Activated CD4-positive, alpha-beta T cell treated with anti-CD3 and anti-CD28 coated beads, Interleukin-2, amount 10 ng/mL, durations not matched to agents 24 days and 14 days (primary cell): ENCODE data around the gene MYO1G. TPM values are rescaled to one million over a fixed set of nuclear protein-coding genes. Genes with fewer than 3 reads are reported as not detected.

Experiments used
- DNase-seq: peaks from one replicate; pipeline ENCODE4 v3.0.0; 2022
- H3K27ac Mint-ChIP-seq: one replicate; pipeline ENCODE4 v1.8.0; 2022; ENCODE audit warnings: mild to moderate bottlenecking, mixed read lengths
- H3K27me3 Mint-ChIP-seq: one replicate; pipeline ENCODE4 v1.8.0; 2022; ENCODE audit warnings: mixed read lengths
- H3K36me3 Mint-ChIP-seq: one replicate; pipeline ENCODE4 v1.8.0; 2022; ENCODE audit warnings: low read depth, mild to moderate bottlenecking, mixed read lengths
- H3K4me1 Mint-ChIP-seq: one replicate; pipeline ENCODE4 v1.8.0; 2021; ENCODE audit warnings: mixed read lengths
- H3K4me3 Mint-ChIP-seq: one replicate; pipeline ENCODE4 v1.8.0; 2022; ENCODE audit warnings: mild to moderate bottlenecking, moderate library complexity, mixed read lengths
- H3K9me3 Mint-ChIP-seq: one replicate; pipeline ENCODE4 v1.8.0; 2021; ENCODE audit warnings: mixed read lengths
- intact Hi-C: fragments of 100-400 bp; cut with micrococcal nuclease; formaldehyde crosslinking; loops from one replicate; pipeline ENCODE4 v1.15.1; 2023
- total RNA-seq: library from RNA; stranded (reverse); gene quantifications from 2 replicates; pipeline ENCODE4 v1.2.3, GENCODE V29; 2022

Gene MYO1G
- total RNA-seq, 1 donor from 2014 or later, result 290 TPM

DNA sequence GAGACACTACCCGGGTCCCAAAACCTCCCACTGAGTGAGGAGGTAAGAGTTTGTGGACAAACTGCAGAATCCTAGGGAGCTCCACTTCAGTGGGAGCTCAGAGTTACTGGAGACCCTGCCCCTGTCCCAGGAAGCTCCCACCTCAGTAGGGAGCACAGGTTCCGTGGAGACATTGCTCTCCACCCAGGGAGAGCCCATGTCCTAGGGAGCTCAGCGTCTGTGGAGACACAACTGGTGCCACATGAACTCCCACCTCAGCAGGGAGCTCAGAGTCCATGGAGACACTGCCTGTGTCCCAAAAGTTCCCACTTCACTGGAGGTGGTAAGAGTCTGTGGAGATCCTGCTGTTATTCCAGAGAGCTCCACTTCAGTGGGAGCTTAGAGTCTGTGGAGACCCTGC lies 6.3 kb downstream of the MYO1G start:
- no peaks in the 10 kb centered on the region for H3K27me3 Mint-ChIP-seq
- no peak for DNase-seq
- intact Hi-C loops, result no loop called here
- H3K36me3 Mint-ChIP-seq, result peaks cover 70% of the 10 kb centered on the region
- no peak overlapping the region for H3K4me3 Mint-ChIP-seq
- no peak overlapping the region for H3K27ac Mint-ChIP-seq
- H3K4me1 Mint-ChIP-seq, result peaks cover 31% of the 10 kb centered on the region
- no peaks in the 10 kb centered on the region for H3K9me3 Mint-ChIP-seq

DNA sequence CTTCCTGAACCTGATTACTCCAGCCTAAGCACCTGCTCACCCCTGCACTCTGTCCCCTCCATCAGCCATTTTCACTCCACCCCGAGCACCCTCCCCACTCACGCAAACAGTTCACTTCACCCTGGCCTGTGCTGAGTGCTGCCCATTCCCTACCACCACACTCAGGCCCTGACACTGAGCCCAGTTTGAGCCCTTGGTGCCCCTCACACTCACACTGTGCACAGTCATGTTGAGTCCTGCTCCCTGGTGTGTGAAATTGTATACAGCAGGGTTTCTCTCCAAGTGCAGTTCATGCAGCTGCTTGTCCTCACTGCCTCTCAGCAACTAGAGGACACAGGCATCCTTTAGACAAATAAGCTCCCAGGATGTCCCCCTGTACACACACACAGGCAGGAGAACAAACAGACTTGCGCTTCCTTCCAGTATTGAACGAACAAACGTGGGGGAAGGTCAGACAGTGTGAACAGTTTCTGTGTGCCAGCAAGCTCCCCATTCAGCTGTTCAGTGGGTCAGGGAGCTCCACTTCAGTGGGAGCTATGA lies 6.8 kb downstream of the MYO1G start:
- Mint-ChIP-seq H3K27me3 (no peaks in the 10 kb centered on the region), H3K4me3 (no peak overlapping the region), H3K9me3 (no peaks in the 10 kb centered on the region), H3K36me3 (peaks cover 72% of the 10 kb centered on the region), H3K4me1 (peaks cover 31% of the 10 kb centered on the region), H3K27ac (peak overlapping the region; percentile 82)
- intact Hi-C loops, result no loop called here
- DNase-seq, result no peak

DNA sequence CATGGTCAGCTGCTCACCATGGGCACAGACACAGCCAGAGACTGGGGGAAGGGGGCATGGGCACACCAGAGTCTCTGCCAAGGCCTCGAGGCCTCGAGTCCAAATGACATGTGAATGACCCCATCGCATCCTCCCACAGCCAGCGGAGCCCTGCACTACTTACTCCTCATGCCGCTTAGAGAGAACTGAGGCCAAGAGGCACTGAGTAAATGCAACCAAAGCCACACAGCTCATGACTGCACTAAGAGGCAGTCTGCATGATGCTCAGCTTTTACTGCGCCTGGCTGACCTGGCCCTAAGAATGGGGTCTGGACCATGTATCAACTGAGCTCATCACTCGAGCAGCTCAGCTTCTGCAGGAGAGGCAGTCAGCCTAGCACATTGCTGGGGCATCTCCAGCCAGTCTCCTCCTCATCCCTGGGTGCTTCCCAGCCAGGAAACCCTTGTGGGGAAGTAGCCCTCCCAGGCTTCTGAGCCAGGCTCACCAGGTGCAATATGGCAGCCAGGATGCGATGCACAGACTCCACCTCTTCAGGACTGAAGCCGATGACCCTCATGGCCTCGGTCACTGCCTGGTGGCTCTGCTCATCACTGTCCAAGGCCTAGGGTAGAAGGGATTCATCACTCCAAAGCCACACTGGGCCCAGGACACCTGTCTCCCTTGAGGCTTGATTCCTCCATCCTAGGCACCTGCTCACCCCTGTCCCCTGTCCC lies 7.5 kb downstream of the MYO1G start:
- no peak for DNase-seq
- intact Hi-C loops, result no loop called here
- Mint-ChIP-seq H3K27me3 (no peaks in the 10 kb centered on the region), H3K4me3 (no peak overlapping the region), H3K36me3 (peaks cover 69% of the 10 kb centered on the region), H3K27ac (peak overlapping the region; percentile 82), H3K4me1 (peaks cover 27% of the 10 kb centered on the region), H3K9me3 (no peaks in the 10 kb centered on the region)

DNA sequence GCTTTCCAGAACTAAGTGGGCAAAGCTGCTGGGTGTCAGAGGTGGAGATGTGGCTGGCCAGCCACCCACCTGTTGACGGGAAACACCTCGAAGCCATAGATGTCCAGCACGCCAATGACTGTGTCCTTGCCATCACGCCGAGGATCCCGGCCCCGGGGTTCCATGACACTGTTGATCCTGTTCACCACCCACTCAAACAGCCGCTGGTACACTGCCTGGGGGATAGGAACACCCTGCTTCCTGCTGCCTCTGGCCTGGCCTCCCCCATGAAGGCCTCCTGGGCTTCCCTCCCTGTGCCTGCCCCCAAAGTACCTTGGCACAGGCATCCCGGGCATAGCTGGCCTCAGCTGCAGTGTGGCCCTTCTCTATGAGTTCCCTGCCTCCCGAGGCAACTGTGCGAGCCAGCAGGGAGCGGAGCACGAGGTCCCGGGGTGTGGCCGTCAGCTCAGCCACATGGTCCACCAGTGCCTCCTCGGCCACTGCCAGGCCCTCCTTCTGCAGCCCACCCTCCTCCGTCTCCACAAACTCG lies 8.2 kb downstream of the MYO1G start:
- no peak overlapping the region for H3K4me3 Mint-ChIP-seq
- no peak overlapping the region for H3K27ac Mint-ChIP-seq
- intact Hi-C loops, result no loop called here

DNA sequence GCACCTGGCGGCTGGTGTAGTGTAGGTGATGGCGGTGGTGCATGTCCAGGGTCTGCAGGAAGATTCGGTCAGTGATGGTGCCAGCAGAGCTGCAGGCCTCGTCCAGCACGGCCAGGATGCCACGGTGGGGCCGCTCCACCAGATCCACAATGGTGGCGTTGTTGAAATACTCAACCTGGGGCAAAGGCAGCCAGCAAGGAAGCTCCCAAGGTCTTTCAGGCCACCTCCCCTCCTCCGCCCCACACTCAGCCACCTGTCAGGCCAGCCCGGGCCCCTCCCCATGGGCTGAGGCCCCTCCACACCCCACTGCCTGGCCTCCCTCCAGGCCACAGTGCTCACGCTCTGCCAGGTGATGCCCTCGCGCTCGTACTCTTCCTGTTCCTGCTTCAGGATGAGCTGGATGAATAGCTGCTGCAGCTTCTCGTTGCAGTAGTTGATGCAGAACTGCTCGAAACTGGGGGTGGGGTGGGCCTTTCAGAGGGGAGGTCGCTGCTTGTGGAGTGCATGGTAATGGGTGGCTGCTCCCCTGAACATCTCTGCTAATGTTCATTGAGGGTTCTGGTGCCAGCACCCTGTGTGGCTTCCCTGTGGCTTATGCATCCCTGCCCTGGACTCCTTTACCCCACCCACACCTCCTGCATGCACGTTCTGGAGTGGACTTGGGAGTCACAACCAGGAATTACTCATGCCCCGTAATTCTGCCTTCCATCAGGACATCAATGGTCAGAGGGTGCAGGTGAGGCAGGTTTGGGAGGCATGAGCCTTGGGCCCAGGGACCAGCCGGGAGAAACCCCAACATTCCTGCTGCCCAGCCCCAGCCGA lies 8.9 kb downstream of the MYO1G start:
- no peak overlapping the region for H3K27ac Mint-ChIP-seq
- H3K9me3 Mint-ChIP-seq, result no peaks in the 10 kb centered on the region
- H3K4me1 Mint-ChIP-seq, result peaks cover 23% of the 10 kb centered on the region
- no peaks in the 10 kb centered on the region for H3K27me3 Mint-ChIP-seq
- intact Hi-C loops, result no loop called here
- H3K36me3 Mint-ChIP-seq, result peaks cover 70% of the 10 kb centered on the region
- no peak for DNase-seq
- H3K4me3 Mint-ChIP-seq, result no peak overlapping the region

More for the DNA sequence above, 8.2 kb downstream of the MYO1G start:
- peaks cover 69% of the 10 kb centered on the region for H3K36me3 Mint-ChIP-seq
- H3K9me3 Mint-ChIP-seq, result no peaks in the 10 kb centered on the region
- peaks cover 24% of the 10 kb centered on the region for H3K4me1 Mint-ChIP-seq
- H3K27me3 Mint-ChIP-seq, result no peaks in the 10 kb centered on the region
- DNase-seq, result no peak

DNA sequence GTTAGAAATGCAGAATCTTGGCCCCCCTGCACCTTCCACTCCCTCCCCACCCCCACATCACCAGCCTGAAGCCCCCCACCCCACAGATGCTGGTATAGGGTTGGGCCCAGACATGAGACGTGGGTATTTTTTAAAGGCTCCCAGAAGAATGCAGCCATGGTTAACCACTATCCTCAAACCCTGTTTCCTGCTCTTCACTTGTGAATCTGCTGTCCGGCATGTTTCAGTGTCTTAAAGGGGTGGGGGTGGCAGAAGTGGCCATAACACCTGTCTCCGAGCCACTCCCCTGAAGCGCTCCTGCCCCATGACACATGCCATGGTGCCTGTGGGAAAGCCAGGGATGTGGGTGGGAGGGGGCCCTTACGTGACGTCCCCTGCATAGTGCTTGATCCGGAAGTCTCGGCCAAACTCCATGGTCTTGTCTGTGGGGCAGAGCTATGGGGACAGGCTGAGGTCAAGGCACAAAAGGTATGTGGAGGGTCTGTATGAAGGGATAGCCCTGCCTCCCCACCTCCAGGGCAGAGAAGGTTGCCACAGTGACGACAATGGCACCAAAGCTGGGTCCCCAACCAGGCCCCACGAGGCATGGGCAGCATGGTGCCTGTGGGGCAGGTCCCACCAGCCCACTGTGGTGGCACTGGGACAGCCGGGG lies 9.6 kb downstream of the MYO1G start:
- no peak overlapping the region for H3K27ac Mint-ChIP-seq
- H3K4me3 Mint-ChIP-seq, result no peak overlapping the region
- no peaks in the 10 kb centered on the region for H3K9me3 Mint-ChIP-seq
- peaks cover 20% of the 10 kb centered on the region for H3K4me1 Mint-ChIP-seq
- intact Hi-C loops, result no loop called here
- DNase-seq, result no peak
- H3K27me3 Mint-ChIP-seq, result no peaks in the 10 kb centered on the region
- peaks cover 65% of the 10 kb centered on the region for H3K36me3 Mint-ChIP-seq

DNA sequence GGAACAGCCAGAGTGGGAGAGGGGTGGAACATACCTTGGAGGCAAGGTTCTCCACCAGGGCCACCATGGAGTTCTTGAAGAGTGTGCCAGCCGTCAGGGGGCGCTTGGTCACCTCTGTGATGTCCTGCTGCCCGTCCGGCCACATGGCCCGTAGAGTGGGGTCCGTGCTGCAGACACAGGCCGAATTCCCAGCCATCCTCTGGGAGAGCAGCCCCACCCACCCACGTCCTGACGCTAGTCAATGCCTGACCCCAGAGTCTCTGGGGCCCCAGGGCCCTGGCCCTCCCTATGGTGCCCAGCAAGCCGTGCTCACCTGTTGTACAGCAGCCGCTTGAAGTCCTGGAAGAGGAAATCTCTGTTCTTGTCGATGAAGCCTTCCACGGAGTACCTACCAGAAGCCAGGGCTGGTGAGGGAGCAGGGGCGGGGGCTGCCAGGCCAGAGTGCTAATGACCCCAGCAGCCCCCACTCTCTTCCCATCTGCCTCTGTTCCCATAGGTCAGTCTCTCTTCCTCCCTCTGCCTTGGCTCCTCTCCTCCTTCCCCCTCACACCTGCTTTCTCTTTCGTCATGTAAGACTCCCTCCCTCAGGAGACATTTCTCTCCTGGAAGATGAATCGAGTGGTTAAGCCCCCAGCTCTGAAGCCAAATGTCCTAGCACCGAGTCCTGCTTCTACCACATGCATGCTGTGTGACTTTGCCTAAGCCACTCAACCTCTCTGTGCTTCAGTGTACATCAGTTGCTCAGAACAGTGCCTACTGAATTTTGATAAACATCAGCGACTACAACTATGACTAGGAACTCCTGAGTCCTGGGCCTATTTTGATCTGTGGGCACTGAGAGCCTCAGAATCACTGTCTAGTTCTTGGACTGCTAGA lies 11.0 kb downstream of the MYO1G start:
- H3K27ac Mint-ChIP-seq, result no peak overlapping the region
- H3K4me3 Mint-ChIP-seq, result no peak overlapping the region
- peaks cover 15% of the 10 kb centered on the region for H3K4me1 Mint-ChIP-seq
- DNase-seq, result no peak
- no peaks in the 10 kb centered on the region for H3K9me3 Mint-ChIP-seq
- intact Hi-C loops, result no loop called here
- H3K27me3 Mint-ChIP-seq, result no peaks in the 10 kb centered on the region
- H3K36me3 Mint-ChIP-seq, result peaks cover 64% of the 10 kb centered on the region

DNA sequence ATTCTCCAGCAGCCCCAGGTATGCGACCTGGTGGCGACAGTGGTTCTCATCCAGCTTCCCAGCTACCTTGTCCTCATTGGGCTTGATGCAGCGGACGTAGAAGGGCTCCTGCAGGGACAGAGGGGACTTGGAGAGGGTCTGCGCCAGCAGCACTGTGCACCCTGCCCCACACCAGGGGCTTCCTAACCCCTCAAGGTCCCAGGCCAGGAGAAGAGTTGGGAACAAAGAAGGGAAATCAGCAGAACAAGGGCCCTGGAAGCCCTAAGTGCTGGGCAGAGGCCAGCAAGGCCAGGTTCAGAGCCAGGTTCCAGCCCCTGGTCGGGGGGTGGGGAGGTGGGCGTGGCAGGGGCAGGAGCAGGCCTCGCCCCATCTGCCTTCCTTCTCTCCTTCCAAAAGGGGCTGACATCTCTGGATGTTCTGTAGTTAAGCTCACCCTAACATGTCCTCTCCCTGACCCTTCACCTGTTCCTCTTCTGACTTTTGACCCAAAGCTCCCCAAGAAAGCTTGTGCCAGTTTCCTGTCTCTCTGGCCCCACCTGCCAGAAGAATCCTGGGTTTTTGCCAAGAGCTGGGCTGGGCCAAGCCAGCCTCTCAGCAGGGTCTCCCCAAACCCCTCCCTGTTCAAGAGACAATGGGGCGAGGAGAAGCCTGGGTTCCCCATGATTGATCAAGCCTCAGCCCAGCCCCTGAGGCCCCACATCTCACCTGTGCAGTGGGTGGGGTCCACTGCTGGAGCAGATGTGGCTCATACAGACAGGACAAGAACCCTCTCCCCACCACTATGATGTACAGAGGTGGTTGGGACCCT lies 11.9 kb downstream of the MYO1G start:
- Mint-ChIP-seq H3K4me1 (peaks cover 10% of the 10 kb centered on the region), H3K27me3 (no peaks in the 10 kb centered on the region), H3K27ac (no peak overlapping the region), H3K9me3 (no peaks in the 10 kb centered on the region), H3K4me3 (no peak overlapping the region), H3K36me3 (peaks cover 57% of the 10 kb centered on the region)
- no peak for DNase-seq
- intact Hi-C loops, result no loop called here

DNA sequence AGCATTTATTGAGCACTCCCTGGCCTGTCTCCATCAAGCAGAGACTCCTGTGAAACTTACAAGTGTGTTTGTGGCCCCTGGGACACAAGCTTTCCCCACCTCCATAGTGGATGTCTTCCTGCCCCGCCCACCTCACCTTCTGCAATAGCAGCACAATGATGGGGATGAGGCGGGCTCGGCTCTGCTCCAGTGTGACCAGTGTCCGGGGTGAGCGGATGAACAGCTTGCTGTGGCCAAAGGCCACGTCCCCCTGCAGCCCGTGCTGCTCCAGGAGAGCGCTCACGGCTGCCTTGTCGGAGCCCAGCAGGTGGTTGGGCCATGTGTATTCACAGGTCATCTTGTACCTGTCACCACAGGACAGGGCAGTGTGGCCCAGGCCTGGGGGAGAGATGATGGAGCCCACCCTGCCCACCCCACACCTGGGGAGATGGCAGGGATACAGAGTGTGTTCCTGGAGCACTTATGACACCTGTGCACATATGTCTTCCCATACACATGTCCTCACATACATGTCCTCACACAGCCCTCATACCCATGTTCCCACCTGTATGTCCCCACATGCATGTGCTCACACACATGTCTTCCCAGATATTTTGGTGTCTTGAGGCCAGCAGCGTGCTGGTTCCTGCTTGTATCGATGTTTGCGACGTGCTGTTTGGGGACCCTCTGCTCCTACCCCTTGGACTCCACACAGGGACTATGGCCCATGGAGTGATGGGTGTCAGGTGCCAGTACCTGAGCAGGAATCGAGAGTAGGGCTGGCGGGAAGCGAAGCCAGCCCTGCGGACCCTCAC lies 12.7 kb downstream of the MYO1G start:
- Mint-ChIP-seq H3K9me3 (no peaks in the 10 kb centered on the region), H3K4me3 (no peak overlapping the region)
- intact Hi-C loops, result no loop called here

DNA sequence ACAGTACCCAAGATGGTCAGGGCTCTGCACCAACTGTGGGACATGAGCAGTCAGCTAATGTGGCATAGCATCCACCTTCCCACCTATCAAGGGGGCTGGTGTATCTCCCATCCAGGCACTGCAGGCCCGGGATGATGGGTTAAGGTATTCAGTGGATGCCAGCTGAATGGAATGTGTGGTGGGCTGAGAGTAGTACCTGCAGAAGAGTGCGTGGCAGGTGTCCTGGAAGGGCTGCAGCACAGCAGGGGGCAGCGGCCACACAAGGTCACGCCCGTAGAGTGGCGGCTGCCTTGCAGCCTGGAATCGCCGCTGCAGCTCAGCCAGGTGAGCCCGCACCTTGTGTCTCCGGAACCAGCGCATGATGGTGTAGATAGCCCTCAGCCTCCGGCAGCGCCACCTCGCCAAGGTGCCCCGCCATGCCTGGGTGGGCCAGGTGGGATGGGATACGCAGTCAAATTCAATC lies 13.3 kb downstream of the MYO1G start:
- intact Hi-C loops, result no loop called here
- Mint-ChIP-seq H3K4me3 (no peak overlapping the region), H3K4me1 (peaks cover 8% of the 10 kb centered on the region), H3K27ac (no peak overlapping the region), H3K27me3 (no peaks in the 10 kb centered on the region), H3K9me3 (no peaks in the 10 kb centered on the region), H3K36me3 (peaks cover 49% of the 10 kb centered on the region)
- DNase-seq, result peak; percentile 58

More for the DNA sequence above, 12.7 kb downstream of the MYO1G start:
- DNase-seq, result peak; percentile 57
- H3K27me3 Mint-ChIP-seq, result no peaks in the 10 kb centered on the region
- H3K27ac Mint-ChIP-seq, result no peak overlapping the region
- peaks cover 6% of the 10 kb centered on the region for H3K4me1 Mint-ChIP-seq
- H3K36me3 Mint-ChIP-seq, result peaks cover 53% of the 10 kb centered on the region

DNA sequence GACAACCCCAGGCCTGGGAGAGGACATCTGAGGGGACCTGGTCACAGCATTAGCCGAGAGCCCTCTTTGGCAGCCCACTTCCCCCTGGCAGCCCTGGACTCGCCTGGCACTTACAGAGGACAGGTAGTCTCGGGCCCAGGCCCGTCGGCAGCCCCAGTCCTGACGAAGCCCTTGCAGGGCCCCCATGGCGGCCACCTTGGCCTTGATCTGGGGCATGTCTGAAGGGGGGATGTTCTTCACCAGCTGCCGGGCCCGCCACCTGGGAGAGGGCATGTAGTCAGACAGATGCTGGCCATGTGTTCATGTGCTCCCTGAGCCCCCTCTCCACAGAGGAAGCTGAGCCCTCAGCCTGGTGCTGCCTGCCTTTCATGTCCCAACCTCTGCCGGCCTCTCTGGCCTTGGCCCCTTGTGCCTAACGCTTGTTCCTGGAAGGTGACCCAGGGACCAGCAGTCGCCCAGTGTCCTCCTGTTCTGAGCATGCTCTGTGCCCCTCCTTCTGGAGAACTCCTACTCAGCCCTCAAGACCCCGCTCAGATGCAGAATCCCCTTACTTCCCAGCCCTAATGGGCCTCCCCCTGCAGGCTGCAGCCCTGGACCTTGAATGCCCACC lies 13.9 kb downstream of the MYO1G start:
- no peak overlapping the region for H3K27ac Mint-ChIP-seq
- DNase-seq, result peak; percentile 64
- H3K4me1 Mint-ChIP-seq, result peaks cover 13% of the 10 kb centered on the region
- no peaks in the 10 kb centered on the region for H3K27me3 Mint-ChIP-seq
- H3K9me3 Mint-ChIP-seq, result no peaks in the 10 kb centered on the region
- no peak overlapping the region for H3K4me3 Mint-ChIP-seq
- H3K36me3 Mint-ChIP-seq, result peaks cover 51% of the 10 kb centered on the region
- intact Hi-C loops, result no loop called here
